Neural cell (in vitro differentiated cells): ENCODE data around the gene FAM171A1.

ENCODE experiments used
- CTCF ChIP-seq: fragments of 450-650 bp; IDR thresholded peaks from 2 replicates; pipeline ENCODE4 v1.5.1; 2014; ENCODE audit warnings: antibody characterized with exemption, mild to moderate bottlenecking, moderate library complexity; ENCODE audit not compliant: poor library complexity, severe bottlenecking
- EP300 ChIP-seq: fragments of 450-650 bp; conservative IDR thresholded peaks from 2 replicates; pipeline ENCODE4 v1.6.1; 2014; ENCODE audit warnings: antibody characterized with exemption, mild to moderate bottlenecking, moderate library complexity; ENCODE audit not compliant: poor library complexity, severe bottlenecking
- EZH2 ChIP-seq: fragments of 200-600, 300-800 bp; shearing (Covaris generic), sonication (generic); IDR thresholded peaks from 2 replicates; pipeline ENCODE4 v1.6.1; 2014; ENCODE audit warnings: antibody characterized with exemption, low read length, borderline replicate concordance, mild to moderate bottlenecking; ENCODE audit not compliant: insufficient read depth, poor library complexity, severe bottlenecking
- MXI1 ChIP-seq: fragments of 450-650 bp; conservative IDR thresholded peaks from 2 replicates; pipeline ENCODE4 v1.6.1; 2014; ENCODE audit warnings: antibody characterized with exemption, mild to moderate bottlenecking; ENCODE audit not compliant: poor library complexity, severe bottlenecking
- POLR2AphosphoS5 ChIP-seq: IDR thresholded peaks from 2 replicates; pipeline ENCODE4 v1.6.1; 2012
- RAD21 ChIP-seq: fragments of 450-650 bp; conservative IDR thresholded peaks from 2 replicates; pipeline ENCODE4 v1.6.1; 2014; ENCODE audit warnings: antibody characterized with exemption, mild to moderate bottlenecking, moderate library complexity
- REST ChIP-seq: IDR thresholded peaks from 2 replicates; pipeline ENCODE4 v1.6.1; 2012; ENCODE audit warnings: borderline replicate concordance
- SMC3 ChIP-seq: fragments of 450-650 bp; conservative IDR thresholded peaks from 2 replicates; pipeline ENCODE4 v1.6.1; 2014; ENCODE audit warnings: antibody characterized with exemption, mild to moderate bottlenecking, moderate library complexity; ENCODE audit not compliant: poor library complexity
- TAF1 ChIP-seq: IDR thresholded peaks from 2 replicates; pipeline ENCODE4 v1.6.1; 2012; ENCODE audit warnings: low read depth

- no peak for TF ChIP-seq CTCF
- no peak for TF ChIP-seq TAF1
- no peak for TF ChIP-seq MXI1
- no peak for TF ChIP-seq EZH2
- TF ChIP-seq POLR2AphosphoS5, result no peak
- no peak for TF ChIP-seq REST
- no peak for TF ChIP-seq RAD21
- no peak for TF ChIP-seq EP300
- TF ChIP-seq SMC3, result no peak
Observed at GRCh38 chr10:15208221-15208620, 162.9 kb downstream of the FAM171A1 start.
